ENCODE measurements around the gene SRGAP2C.
"Not testable (repeated sequence)": the region's sequence is repeated elsewhere in the genome, so short reads cannot be mapped to it uniquely, and the experiment has no call there.

- TF ChIP-seq, protein P1, sequence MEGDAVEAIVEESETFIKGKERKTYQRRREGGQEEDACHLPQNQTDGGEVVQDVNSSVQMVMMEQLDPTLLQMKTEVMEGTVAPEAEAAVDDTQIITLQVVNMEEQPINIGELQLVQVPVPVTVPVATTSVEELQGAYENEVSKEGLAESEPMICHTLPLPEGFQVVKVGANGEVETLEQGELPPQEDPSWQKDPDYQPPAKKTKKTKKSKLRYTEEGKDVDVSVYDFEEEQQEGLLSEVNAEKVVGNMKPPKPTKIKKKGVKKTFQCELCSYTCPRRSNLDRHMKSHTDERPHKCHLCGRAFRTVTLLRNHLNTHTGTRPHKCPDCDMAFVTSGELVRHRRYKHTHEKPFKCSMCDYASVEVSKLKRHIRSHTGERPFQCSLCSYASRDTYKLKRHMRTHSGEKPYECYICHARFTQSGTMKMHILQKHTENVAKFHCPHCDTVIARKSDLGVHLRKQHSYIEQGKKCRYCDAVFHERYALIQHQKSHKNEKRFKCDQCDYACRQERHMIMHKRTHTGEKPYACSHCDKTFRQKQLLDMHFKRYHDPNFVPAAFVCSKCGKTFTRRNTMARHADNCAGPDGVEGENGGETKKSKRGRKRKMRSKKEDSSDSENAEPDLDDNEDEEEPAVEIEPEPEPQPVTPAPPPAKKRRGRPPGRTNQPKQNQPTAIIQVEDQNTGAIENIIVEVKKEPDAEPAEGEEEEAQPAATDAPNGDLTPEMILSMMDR (IDR thresholded peaks at IDR 0.05; ENCODE audit: poor library complexity, severe bottlenecking): not testable (repeated sequence)
- not testable (repeated sequence) for TF ChIP-seq EP300 (conservative IDR thresholded peaks at IDR 0.05; ENCODE audit: poor library complexity, severe bottlenecking); TAF1 (IDR thresholded peaks at IDR 0.05; ENCODE audit: low read depth); POLR2AphosphoS5 (IDR thresholded peaks at IDR 0.05); EZH2 (IDR thresholded peaks at IDR 0.05; ENCODE audit: borderline replicate concordance, insufficient read depth, low read length, poor library complexity, severe bottlenecking); SMC3 (conservative IDR thresholded peaks at IDR 0.05; ENCODE audit: poor library complexity); RAD21 (conservative IDR thresholded peaks at IDR 0.05); MXI1 (conservative IDR thresholded peaks at IDR 0.05; ENCODE audit: poor library complexity, severe bottlenecking)
- TF ChIP-seq, protein P2, sequence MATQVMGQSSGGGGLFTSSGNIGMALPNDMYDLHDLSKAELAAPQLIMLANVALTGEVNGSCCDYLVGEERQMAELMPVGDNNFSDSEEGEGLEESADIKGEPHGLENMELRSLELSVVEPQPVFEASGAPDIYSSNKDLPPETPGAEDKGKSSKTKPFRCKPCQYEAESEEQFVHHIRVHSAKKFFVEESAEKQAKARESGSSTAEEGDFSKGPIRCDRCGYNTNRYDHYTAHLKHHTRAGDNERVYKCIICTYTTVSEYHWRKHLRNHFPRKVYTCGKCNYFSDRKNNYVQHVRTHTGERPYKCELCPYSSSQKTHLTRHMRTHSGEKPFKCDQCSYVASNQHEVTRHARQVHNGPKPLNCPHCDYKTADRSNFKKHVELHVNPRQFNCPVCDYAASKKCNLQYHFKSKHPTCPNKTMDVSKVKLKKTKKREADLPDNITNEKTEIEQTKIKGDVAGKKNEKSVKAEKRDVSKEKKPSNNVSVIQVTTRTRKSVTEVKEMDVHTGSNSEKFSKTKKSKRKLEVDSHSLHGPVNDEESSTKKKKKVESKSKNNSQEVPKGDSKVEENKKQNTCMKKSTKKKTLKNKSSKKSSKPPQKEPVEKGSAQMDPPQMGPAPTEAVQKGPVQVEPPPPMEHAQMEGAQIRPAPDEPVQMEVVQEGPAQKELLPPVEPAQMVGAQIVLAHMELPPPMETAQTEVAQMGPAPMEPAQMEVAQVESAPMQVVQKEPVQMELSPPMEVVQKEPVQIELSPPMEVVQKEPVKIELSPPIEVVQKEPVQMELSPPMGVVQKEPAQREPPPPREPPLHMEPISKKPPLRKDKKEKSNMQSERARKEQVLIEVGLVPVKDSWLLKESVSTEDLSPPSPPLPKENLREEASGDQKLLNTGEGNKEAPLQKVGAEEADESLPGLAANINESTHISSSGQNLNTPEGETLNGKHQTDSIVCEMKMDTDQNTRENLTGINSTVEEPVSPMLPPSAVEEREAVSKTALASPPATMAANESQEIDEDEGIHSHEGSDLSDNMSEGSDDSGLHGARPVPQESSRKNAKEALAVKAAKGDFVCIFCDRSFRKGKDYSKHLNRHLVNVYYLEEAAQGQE (IDR thresholded peaks at IDR 0.05; ENCODE audit: borderline replicate concordance): not testable (repeated sequence)
Observed at GRCh38 chr1:121339611-121340010, 154.8 kb downstream of the SRGAP2C start.

Measured in neural cell (in vitro differentiated cells).